ENCODE results near the gene SFI1. TPM values are rescaled to one million over a fixed set of nuclear protein-coding genes. Genes with fewer than 3 reads are reported as not detected.

SFI1 gene
- total RNA-seq, 1 donor from 2014 or later: 13.6 TPM

DNA sequence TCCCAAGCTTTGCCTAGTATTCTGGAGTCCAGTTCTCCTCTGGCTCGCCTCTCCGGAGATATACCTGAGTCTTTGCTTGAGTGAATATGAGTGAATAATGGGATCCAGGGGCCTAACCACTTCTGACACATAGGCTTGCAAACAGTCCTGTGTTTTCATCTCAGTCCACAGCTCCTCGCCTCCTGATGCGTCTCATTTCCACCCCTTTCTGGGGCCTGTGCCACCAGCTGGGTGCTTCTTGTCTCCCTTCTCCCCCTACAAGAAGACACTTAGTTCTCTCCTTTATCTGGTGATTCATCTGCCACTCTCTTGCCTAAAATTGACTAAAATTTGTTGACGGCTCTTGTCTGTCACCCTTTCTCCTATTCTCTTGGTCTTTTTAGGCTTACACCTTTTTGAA, 44.6 kb downstream of the SFI1 start:
- DNase-seq (ENCODE audit: low read depth) (no peak), FAIRE-seq (no peak)
- Mint-ChIP-seq H3K4me1 (ENCODE audit: low read depth, unreplicated experiment) (no peaks in the 10 kb centered on the region), H3K36me3 (ENCODE audit: low read depth, unreplicated experiment) (peaks cover 3% of the 10 kb centered on the region), H3K4me3 (ENCODE audit: unreplicated experiment) (no peak overlapping the region), H3K27ac (ENCODE audit: unreplicated experiment) (no peak overlapping the region), H3K9me3 (ENCODE audit: unreplicated experiment) (no peaks in the 10 kb centered on the region), H3K27me3 (ENCODE audit: low read depth, unreplicated experiment) (no peaks in the 10 kb centered on the region)
- no peaks in the 10 kb centered on the region for H4K20me1 ChIP-seq (ENCODE audit: insufficient read depth, low read length)
- H3K79me2 ChIP-seq (ENCODE audit: insufficient read depth, low read length): no peaks in the 10 kb centered on the region
- no peak overlapping the region for H3K4me3 ChIP-seq (ENCODE audit: insufficient read depth, low read depth, low read length)
- no peak overlapping the region for H3K9ac ChIP-seq (ENCODE audit: low read length)
- no peaks in the 10 kb centered on the region for H3K4me1 ChIP-seq (ENCODE audit: insufficient read depth, low read length)
- no peaks in the 10 kb centered on the region for H3K36me3 ChIP-seq (ENCODE audit: insufficient read depth, low read length)
- no peak overlapping the region for H3K4me2 ChIP-seq (ENCODE audit: low read length)
- H3K9me3 ChIP-seq (ENCODE audit: insufficient read depth, low read depth, low read length): no peaks in the 10 kb centered on the region
- H3K27ac ChIP-seq (ENCODE audit: low read depth, low read length): no peak overlapping the region
- no peak overlapping the region for H2AFZ ChIP-seq (ENCODE audit: low read depth, low read length)
- H3K27me3 ChIP-seq (ENCODE audit: insufficient read depth, low read length): no peaks in the 10 kb centered on the region
- TF ChIP-seq, protein P1, sequence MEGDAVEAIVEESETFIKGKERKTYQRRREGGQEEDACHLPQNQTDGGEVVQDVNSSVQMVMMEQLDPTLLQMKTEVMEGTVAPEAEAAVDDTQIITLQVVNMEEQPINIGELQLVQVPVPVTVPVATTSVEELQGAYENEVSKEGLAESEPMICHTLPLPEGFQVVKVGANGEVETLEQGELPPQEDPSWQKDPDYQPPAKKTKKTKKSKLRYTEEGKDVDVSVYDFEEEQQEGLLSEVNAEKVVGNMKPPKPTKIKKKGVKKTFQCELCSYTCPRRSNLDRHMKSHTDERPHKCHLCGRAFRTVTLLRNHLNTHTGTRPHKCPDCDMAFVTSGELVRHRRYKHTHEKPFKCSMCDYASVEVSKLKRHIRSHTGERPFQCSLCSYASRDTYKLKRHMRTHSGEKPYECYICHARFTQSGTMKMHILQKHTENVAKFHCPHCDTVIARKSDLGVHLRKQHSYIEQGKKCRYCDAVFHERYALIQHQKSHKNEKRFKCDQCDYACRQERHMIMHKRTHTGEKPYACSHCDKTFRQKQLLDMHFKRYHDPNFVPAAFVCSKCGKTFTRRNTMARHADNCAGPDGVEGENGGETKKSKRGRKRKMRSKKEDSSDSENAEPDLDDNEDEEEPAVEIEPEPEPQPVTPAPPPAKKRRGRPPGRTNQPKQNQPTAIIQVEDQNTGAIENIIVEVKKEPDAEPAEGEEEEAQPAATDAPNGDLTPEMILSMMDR (IDR thresholded peaks at IDR 0.05; ENCODE audit: insufficient read depth, low read depth, low read length): no peak
- no peak for TF ChIP-seq EZH2 (IDR thresholded peaks at IDR 0.05; ENCODE audit: insufficient read depth, low read length)

DNA sequence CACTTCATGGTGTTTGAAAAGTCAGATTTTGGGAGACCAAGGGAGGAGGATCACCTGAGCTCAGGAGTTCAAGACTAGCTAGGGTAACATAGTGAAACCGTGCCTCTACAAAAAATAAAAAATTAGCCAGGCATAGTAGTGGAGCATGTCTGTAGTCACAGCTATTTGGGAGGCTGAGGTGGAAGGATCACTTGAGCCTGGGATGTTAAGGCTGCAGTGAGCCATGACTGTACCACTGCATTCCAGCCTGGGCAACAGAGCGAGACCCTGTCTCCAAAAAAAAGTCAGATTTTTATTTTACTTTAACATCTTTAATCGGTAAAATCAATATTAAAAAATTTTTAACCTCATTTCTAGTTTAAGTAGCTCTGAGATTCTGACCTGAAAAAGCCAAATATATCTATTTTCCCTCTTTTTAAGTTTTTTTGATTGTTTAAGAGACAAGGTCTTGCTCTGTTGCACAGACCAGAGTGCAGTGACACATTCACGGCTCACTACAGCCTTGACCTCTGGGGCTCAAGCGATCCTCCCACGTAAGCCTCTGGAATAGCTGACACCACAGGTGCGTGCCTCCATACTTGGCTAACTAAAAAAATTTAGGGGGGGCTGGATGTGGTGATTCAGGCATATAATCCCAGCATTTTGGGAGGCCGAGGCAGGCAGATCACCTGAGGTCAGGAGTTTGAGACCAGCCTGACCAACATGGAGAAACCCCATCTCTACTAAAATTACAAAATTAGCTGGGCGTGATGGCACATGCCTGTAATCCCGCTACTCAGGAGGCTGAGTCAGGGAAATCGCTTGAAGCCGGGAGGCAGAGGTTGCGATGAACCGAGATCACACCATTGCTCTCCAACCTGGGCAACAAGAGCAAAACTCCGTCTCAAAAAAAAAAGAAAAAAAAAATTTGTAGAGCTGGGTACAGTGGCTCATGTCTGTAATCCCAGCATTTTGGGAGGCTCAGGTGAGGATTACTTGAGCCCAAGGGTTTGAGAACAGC, 48.4 kb downstream of the SFI1 start:
- TF ChIP-seq, protein P1 (IDR thresholded peaks at IDR 0.05; ENCODE audit: insufficient read depth, low read depth, low read length): no peak
- no peak for TF ChIP-seq EZH2 (IDR thresholded peaks at IDR 0.05; ENCODE audit: insufficient read depth, low read length)

More for the DNA sequence above, 48.4 kb downstream of the SFI1 start:
- no peaks in the 10 kb centered on the region for H3K79me2 ChIP-seq (ENCODE audit: insufficient read depth, low read length)
- H3K9me3 ChIP-seq (ENCODE audit: insufficient read depth, low read depth, low read length): no peaks in the 10 kb centered on the region
- H3K27me3 Mint-ChIP-seq (ENCODE audit: low read depth, unreplicated experiment): no peaks in the 10 kb centered on the region
- no peak overlapping the region for H3K4me3 Mint-ChIP-seq (ENCODE audit: unreplicated experiment)
- H3K27me3 ChIP-seq (ENCODE audit: insufficient read depth, low read length): no peaks in the 10 kb centered on the region
- H4K20me1 ChIP-seq (ENCODE audit: insufficient read depth, low read length): no peaks in the 10 kb centered on the region
- no peaks in the 10 kb centered on the region for H3K36me3 ChIP-seq (ENCODE audit: insufficient read depth, low read length)
- H3K9me3 Mint-ChIP-seq (ENCODE audit: unreplicated experiment): no peaks in the 10 kb centered on the region
- no peak overlapping the region for H2AFZ ChIP-seq (ENCODE audit: low read depth, low read length)
- no peak for DNase-seq (ENCODE audit: low read depth)
- no peaks in the 10 kb centered on the region for H3K4me1 ChIP-seq (ENCODE audit: insufficient read depth, low read length)
- no peak overlapping the region for H3K4me2 ChIP-seq (ENCODE audit: low read length)
- no peak overlapping the region for H3K9ac ChIP-seq (ENCODE audit: low read length)
- no peak overlapping the region for H3K27ac ChIP-seq (ENCODE audit: low read depth, low read length)
- no peak for FAIRE-seq
- H3K27ac Mint-ChIP-seq (ENCODE audit: unreplicated experiment): no peak overlapping the region
- H3K4me1 Mint-ChIP-seq (ENCODE audit: low read depth, unreplicated experiment): no peaks in the 10 kb centered on the region
- H3K36me3 Mint-ChIP-seq (ENCODE audit: low read depth, unreplicated experiment): no peaks in the 10 kb centered on the region
- H3K4me3 ChIP-seq (ENCODE audit: insufficient read depth, low read depth, low read length): no peak overlapping the region
